K562 (cell line): Measurements from ENCODE around the gene ADGRG1. TPM values are rescaled to one million over a fixed set of nuclear protein-coding genes. Genes with fewer than 3 reads are reported as not detected.

ENCODE experiments used
- BCLAF1 ChIP-seq, 2 experiments: fragments of 450-650 bp in 1 of 2; IDR thresholded peaks; 2 replicates each; pipeline ENCODE4 v1.6.1; 2011 to 2017; ENCODE audit warnings: low read depth in 2 of 2, antibody characterized with exemption in 1 of 2, borderline replicate concordance in 1 of 2, low read length in 1 of 2, mild to moderate bottlenecking in 1 of 2, mixed read lengths in 1 of 2; ENCODE audit not compliant: control insufficient read depth in 1 of 2
- CBFA2T2 ChIP-seq: fragments of 450-650 bp; conservative IDR thresholded peaks from 2 replicates; pipeline ENCODE4 v1.6.1; 2017; ENCODE audit warnings: mild to moderate bottlenecking
- CSDE1 ChIP-seq, 2 experiments: fragments of 450-650 bp; IDR thresholded peaks; 2 replicates each; pipeline ENCODE4 v1.6.1; 2016; ENCODE audit warnings: mild to moderate bottlenecking in 1 of 2
- ELF4 ChIP-seq: fragments of 450-650 bp; formaldehyde crosslinking; IDR thresholded peaks from 2 replicates; pipeline ENCODE4 v1.4.0; 2022; ENCODE audit warnings: missing genetic modification characterization
- ETS2 ChIP-seq: IDR thresholded peaks from 2 replicates; pipeline ENCODE4 v1.6.1; 2016; ENCODE audit warnings: borderline replicate concordance, missing genetic modification characterization, mild to moderate bottlenecking, moderate library complexity, missing compliant biosample characterization; ENCODE audit not compliant: poor library complexity, severe bottlenecking
- GATAD2A ChIP-seq: fragments of 450-650 bp; IDR thresholded peaks from 2 replicates; pipeline ENCODE4 v1.6.1; 2017
- HDAC1 ChIP-seq, 2 experiments: fragments of 450-650 bp; IDR thresholded peaks; 2 replicates each; pipeline ENCODE4 v1.6.1; 2016 to 2017; ENCODE audit warnings: inconsistent platforms in 1 of 2, mild to moderate bottlenecking in 1 of 2, moderate library complexity in 1 of 2
- IRF9 ChIP-seq: fragments of 450-650 bp; IDR thresholded peaks from 2 replicates; pipeline ENCODE4 v1.6.1; 2016; ENCODE audit warnings: missing biosample characterization, missing genetic modification characterization
- JUN ChIP-seq, 2 experiments: sonication (generic) in 1 of 2; formaldehyde crosslinking in 1 of 2; IDR thresholded peaks; 2 replicates each; pipeline versions ENCODE4 v1.6.1 to v1.8.0; 2012 to 2022; ENCODE audit warnings: borderline replicate concordance in 2 of 2, mild to moderate bottlenecking in 2 of 2, improper control_type of control experiment in 1 of 2, low read depth in 1 of 2, low read length in 1 of 2, missing genetic modification reagents in 1 of 2
- MAFK ChIP-seq: IDR thresholded peaks from 2 replicates; pipeline ENCODE4 v1.6.1; 2011; ENCODE audit warnings: low read length, improper control_type of control experiment
- POU5F1 ChIP-seq: fragments of 150-350 bp; IDR thresholded peaks from 2 replicates; pipeline ENCODE4 v1.6.1; 2014; ENCODE audit warnings: borderline replicate concordance, low read length, low read depth, mild to moderate bottlenecking; ENCODE audit not compliant: partially characterized antibody
- SUPT5H ChIP-seq: fragments of 450-650 bp; IDR thresholded peaks from 2 replicates; pipeline ENCODE4 v1.6.1; 2016
- TCF15 ChIP-seq: fragments of 250-450 bp; sonication (Bioruptor Pico); IDR thresholded peaks from 2 replicates; pipeline ENCODE4 v1.8.0; 2022; ENCODE audit warnings: moderate library complexity, mild to moderate bottlenecking, inconsistent platforms
- ZNF3 ChIP-seq: fragments of 250-450 bp; sonication (Bioruptor Pico); IDR thresholded peaks from 2 replicates; pipeline ENCODE4 v1.5.0; 2021; ENCODE audit warnings: mild to moderate bottlenecking, moderate library complexity
- ZNF384 ChIP-seq: IDR thresholded peaks from 2 replicates; pipeline ENCODE4 v1.6.1; 2012; ENCODE audit warnings: low read depth, low read length, improper control_type of control experiment
- ZNF398 ChIP-seq: fragments of 250-450 bp; sonication (Bioruptor Pico); IDR thresholded peaks from 2 replicates; pipeline ENCODE4 v1.8.0; 2021; ENCODE audit warnings: moderate library complexity, mild to moderate bottlenecking, inconsistent platforms
- ZNF644 ChIP-seq: fragments of 200-800 bp; sonication (Bioruptor generic); IDR thresholded peaks from 2 replicates; pipeline ENCODE4 v1.6.1; 2016; ENCODE audit warnings: low read depth, missing genetic modification characterization, missing compliant biosample characterization
- polyA plus RNA-seq, 8 experiments: library from polyadenylated mRNA; depleted of rRNA in 4 of 8; stranded (reverse) in 5 of 8; unstranded in 3 of 8; fragments of >200 nt; fragmentation: Nextera tagmentation in 2 of 8; fragmentation: Illumina TruSeq in 1 of 8; extraction: Ambion mirVana in 2 of 8; extraction: Trizol in 1 of 8; gene quantifications; 2 replicates each; pipeline versions ENCODE4 v1.2.1 to v1.2.3, GENCODE V29; 2011 to 2014; ENCODE audit warnings: inconsistent platforms in 1 of 8, missing spikeins in 1 of 8
- total RNA-seq, 7 experiments: library from RNA; depleted of rRNA in 6 of 7; stranded (reverse); fragments of >200 nt in 6 of 7; fragmentation: Illumina TruSeq in 2 of 7; extraction: Trizol in 2 of 7; gene quantifications; 2 replicates each; pipeline versions ENCODE4 v1.2.1 to v1.2.3, GENCODE V29; 2011 to 2021; ENCODE audit warnings: low replicate concordance in 1 of 7
- TF ChIP-seq, protein P1 (sequence below): sonication (generic); formaldehyde crosslinking; IDR thresholded peaks from 2 replicates; pipeline ENCODE4 v1.8.0; 2022; ENCODE audit warnings: missing genetic modification reagents, mild to moderate bottlenecking, borderline replicate concordance

Gene ADGRG1
- total and polyA plus RNA-seq, 9 of the 15 experiments (the other 6 are each of a cell fraction or from before 2014, with no cell fraction given), result 0.04 to 0.31 (median 0.16) TPM; not detected in 6

GRCh38 chr16:57667526-57668262 is 39.3 kb downstream of the ADGRG1 start (continued):
- TF ChIP-seq ZNF384 (no peak), IRF9 (0 out of 2 replicates have a peak, but pooled peaks have one; percentile 54), ZNF3 (no peak), ELF4 (CRISPR knock-in tag) (no peak), ZNF644 (tag) (peak; percentile 74; the same call in 1 of the 2 replicates), ETS2 (tag) (no peak), TCF15 (CRISPR knock-in tag) (no peak), MAFK (peak; percentile 11; the same call in 1 of the 2 replicates), JUN (IDR thresholded peaks at IDR 0.05; ENCODE audit: borderline replicate concordance, low read depth, low read length) (peak; percentile 94), JUN (CRISPR knock-in tag; IDR thresholded peaks at IDR 0.05; ENCODE audit: borderline replicate concordance) (peak; percentile 94; the same call in 1 of the 2 replicates), HDAC1 (IDR thresholded peaks at IDR 0.05) (0 out of 4 replicates have a peak, but pooled peaks of 1 of the 2 experiments have one; percentile 28), CBFA2T2 (no peak), SUPT5H (no peak), GATAD2A (no peak), BCLAF1 (IDR thresholded peaks at IDR 0.05; ENCODE audit: borderline replicate concordance in 1 of 2, control insufficient read depth in 1 of 2, low read depth in 2 of 2, low read length in 1 of 2) (no peak), CSDE1 (IDR thresholded peaks at IDR 0.05) (no peak), POU5F1 (no peak), ZNF398 (CRISPR knock-in tag) (no peak)
- TF ChIP-seq, protein P1, sequence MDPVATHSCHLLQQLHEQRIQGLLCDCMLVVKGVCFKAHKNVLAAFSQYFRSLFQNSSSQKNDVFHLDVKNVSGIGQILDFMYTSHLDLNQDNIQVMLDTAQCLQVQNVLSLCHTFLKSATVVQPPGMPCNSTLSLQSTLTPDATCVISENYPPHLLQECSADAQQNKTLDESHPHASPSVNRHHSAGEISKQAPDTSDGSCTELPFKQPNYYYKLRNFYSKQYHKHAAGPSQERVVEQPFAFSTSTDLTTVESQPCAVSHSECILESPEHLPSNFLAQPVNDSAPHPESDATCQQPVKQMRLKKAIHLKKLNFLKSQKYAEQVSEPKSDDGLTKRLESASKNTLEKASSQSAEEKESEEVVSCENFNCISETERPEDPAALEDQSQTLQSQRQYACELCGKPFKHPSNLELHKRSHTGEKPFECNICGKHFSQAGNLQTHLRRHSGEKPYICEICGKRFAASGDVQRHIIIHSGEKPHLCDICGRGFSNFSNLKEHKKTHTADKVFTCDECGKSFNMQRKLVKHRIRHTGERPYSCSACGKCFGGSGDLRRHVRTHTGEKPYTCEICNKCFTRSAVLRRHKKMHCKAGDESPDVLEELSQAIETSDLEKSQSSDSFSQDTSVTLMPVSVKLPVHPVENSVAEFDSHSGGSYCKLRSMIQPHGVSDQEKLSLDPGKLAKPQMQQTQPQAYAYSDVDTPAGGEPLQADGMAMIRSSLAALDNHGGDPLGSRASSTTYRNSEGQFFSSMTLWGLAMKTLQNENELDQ (CRISPR knock-in tag), result no peak
